ENCODE results near the gene LRRC39.

GRCh38 chr1:100146958-100147357 lies 31.1 kb downstream of the LRRC39 start:
- TF ChIP-seq POLR2A (IDR thresholded peaks at IDR 0.05) (no peak), CTCF (IDR thresholded peaks at IDR 0.05) (no peak)

Data from transverse colon (tissue), 3 donors.